Hematopoietic multipotent progenitor cell treated with erythropoietin and hydrocortisone succinate and interleukin-3 and kit ligand, for 4 days (in vitro differentiated cells): Measurements from ENCODE around the gene MAP6D1.

Source experiments
- DNase-seq: peaks from one replicate; pipeline ENCODE4 v3.0.0-alpha.2; 2015

Gene MAP6D1

DNA sequence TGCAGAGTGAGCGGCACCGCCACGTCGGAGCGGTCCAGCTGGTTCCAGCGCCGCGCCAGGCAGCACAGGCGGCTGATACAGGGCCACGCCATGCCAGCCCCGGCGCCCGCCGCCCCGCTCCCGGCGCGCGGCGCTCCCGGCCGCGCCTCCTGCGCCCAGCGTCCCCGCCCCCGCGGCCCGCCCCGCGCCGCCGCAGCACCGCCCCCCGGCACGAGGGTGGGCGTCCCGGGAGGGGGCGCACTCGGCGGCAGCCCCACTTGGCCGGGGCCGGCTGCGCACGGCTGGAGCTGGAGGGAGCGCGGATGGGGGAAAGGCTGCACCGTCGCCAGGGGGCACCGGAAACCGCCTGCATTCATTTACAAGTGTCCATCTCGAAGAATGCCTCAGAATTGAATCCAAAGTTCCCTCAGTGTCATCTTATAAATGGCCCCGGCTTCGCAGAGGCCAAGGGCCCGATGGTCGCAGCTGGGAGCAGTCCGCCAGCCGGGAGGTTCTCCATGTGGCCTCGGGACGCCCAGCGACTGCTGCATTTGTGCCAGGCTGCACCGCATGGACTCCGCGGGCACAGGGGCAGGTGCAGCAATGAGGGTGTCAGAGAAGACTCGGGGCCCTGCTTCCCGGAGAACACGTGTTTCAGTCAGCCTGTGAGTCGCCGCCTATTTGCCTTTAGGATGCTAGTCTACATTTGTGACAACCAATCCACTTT is at the start of gene MAP6D1:
Gene MAP6D1, minus strand, starts transcription at position 122 of the 706 bp plus-strand sequence. Its CDS starts 30 bp downstream, at position 92.
- DNase-seq: peak; percentile 90

DNA sequence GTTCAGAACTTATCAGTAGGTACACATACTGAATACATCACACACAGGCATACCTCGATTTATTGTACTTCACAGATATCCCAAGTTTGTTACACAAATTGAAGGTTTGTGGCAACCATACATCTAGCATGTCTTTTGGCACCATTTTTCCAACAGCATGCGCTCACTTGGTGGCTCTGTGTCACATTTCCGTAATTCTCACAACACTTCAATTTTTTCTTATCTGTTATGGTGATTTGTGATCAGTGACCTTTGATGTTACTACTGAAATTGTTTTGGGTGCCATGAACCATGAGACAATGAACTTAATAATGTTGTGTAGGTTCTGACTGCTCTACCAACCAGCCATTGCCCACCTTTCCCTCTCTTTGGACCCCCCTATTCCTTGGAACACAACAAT is 48.5 kb upstream of the MAP6D1 start:
- peak; percentile 30 for DNase-seq

DNA sequence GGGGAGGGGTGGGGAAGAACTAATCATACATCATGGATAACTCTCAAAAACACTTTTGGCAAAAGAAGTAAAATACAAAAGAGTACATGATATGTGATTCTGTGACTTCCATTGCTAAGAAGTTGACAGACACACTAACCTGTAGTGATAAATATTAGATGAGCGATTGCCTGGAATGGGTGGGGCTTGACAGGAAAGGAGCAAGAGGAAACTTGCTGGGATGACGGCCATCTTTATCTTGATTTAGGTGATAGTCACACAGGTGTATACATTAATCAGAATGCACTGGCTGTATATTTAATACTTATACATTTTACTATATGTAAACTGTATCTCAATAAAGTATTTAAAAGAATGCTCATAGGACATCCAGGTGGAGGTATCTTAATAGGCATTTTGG is 46.2 kb upstream of the MAP6D1 start:
- no peak for DNase-seq

DNA sequence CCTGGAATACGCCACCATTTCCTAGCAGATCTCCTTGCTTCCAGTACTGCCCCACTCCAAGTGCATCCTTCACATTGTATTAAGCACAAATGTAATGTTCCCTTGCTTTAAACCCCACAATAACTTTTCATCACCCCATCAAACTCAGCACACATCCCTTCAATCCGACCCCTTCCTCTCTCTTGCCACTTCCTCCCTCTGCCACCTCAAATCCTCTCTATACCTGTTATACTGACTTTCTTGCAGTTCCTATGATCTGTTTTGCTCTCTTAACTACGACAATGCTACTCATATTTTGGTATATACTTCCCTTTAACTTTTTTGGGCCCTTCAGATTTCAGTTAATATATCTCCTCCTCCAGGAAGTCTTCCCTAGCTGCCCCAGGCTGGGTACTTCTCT is 45.2 kb upstream of the MAP6D1 start:
- DNase-seq: no peak

DNA sequence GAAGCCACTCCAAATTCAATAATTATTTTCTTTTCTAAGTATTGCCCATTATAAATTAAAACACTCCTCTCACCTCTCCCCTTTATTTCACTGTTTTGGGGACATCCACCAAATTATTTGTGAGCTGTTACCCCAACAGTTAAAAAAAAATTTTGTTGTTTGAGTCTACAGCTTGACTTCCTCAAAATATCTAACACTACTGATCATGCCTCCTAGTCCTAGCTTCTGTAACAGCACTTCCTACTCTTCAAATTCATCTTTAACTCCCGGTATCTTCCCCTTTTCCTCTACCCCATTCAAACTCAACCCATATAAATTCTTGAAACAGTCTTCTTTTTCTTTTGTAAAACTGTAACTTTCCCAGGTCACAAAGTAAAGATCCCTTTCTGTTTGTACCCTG is 43.4 kb upstream of the MAP6D1 start:
- DNase-seq: peak; percentile 69

DNA sequence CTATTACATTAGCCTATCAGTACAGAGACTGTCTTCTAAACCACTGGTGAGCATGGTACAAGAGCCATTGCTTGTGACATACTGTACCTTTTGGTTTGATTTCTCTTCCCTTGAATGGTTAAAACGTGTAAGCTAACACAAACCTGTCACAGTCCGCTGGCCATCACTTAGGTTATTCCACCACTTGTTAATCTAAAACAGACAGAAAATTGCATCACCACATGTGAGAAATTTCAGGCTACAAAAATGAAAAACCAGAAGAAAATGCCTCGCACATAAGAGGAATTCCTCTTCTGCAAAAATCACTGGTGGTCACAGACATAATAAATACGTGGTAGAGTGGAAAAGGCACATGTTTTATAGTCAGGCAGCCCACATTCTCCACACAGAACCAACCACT is 37.2 kb upstream of the MAP6D1 start:
- no peak for DNase-seq

DNA sequence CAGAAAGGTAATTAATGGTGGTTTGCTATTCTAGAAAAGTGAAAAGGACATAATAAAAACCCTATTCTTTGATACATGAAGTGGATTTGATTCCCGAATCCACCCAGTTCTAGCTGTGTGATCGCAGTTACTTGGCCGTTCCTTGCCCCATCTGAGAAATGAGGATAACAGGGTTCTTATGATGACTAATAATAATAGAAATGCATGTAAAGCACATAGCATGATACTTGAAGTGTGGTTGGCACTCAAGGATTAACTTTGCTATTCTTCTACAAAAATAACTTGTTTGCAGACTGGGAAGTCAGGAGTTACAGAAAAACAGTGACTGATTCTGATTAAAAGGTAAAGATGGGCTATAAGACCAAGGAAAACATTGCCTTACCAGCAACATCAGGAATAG is 32.5 kb upstream of the MAP6D1 start:
- DNase-seq: no peak

DNA sequence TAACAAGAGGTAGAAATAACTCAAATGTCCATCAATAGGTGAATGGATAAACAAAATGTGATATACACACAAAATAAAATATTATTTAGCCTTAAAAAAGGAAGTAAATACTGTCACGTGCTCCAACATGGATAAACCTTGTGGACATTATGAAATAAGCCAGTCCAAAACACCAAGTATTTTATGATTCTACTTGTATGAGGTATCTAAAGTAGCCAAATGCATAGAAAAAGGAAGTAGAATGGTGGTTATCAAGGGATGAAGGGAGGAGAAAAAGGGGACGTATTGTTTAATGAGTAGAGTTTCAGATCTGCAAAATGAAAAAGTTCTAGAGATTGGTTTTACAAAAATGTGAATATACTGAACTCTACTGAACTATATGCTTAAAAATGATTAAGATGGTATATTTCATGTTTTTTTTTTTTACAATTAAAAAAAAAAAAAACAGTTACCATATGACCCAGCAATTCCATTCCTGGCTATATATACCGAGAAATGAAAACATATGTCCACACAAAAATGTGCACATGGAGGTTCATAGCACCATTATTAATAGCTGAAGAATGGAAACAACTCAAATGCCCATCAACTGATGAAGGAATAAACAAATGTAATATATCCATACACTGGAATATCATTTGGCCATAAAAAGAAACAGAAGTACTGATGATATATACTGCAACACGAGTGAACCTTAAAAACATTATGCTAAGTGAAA is 29.1 kb upstream of the MAP6D1 start:
- DNase-seq: no peak

DNA sequence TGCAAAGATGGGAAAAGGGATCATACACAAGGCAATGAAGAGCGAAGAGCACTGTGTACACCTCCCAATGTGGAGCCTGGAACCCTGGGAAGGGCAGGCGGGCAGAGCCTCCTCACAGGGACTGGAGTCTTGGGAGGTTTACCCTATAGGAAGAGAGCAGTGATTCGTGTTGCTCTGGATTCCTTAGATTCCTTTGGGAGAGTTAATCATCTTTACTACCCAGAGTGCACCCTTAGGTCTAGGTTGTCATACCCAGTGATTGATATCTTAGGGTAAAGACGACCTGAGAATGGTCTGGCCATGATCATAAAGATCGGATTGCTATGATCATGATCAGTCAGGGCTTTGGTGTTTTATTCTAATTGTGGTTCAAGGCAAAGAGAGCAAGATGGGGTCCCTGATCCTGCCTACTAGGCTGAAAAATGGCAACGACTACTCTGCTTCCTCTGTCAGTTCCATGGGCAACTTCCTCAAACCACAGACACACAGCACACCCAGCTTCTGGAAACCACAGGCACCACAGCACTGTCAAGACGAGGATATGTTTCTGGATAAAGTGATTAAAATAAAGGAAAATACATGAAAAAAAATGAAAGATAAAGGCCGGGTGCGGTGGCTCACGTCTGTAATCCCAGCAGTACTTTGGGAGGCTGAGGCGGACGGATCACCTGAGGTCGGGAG is 20.4 kb upstream of the MAP6D1 start:
- peak; percentile 73 for DNase-seq

DNA sequence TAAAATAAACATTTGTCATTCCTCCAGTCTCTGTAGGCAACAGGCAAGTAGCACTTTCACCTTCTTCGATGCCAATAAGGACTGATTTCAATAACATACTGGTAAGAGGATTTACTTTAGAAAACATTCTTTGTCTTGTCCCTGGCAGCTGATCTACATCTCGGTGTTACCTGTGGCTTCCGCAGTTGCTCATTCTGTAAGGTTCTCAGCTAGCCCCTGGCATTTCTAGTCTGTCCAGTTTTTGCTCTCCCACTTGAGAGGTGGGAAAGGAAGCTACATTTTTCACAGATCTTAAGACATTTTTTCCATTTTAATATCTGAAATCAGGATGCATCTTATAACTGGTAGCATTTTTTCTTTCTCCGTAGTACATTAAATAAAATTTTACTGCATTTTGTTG is 19.7 kb upstream of the MAP6D1 start:
- DNase-seq: no peak

DNA sequence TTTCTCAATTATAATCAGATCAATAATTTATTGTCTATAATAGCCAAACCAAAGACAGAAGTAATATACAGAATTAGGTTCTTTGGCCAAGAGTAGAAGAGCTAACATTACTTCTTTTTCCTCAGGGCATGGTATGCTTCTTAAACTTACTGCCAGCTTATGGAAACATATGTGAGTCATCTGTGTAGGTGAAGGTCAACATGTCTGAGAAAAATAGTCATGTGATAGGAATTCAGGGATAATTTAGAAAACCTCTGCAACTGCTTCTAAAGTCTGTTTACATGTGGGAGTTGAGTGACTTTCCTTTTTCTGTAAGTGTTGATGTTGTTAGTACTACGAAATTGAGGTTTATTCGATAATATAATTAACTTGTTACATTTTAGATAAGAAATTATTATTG is 19.2 kb upstream of the MAP6D1 start:
- DNase-seq: no peak

DNA sequence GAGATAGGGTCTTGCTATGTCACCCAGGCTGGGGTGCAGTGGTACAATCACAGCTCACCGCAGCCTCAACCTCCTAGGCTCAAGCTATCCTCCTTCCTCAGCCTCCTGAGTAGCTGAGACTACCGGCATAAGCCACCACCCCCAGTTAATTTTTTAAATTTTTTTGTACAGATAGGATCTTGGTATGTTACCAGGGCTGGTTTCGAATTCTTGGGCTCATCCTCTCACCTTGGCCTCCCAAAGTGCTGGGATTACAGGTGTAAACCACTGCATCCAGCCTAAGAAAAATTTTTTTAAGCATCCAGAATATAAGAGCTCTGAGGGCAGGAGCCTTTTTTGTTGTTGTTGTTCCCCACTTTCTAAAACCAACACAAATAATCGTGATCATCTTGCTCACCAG is 14.4 kb upstream of the MAP6D1 start:
- no peak for DNase-seq

DNA sequence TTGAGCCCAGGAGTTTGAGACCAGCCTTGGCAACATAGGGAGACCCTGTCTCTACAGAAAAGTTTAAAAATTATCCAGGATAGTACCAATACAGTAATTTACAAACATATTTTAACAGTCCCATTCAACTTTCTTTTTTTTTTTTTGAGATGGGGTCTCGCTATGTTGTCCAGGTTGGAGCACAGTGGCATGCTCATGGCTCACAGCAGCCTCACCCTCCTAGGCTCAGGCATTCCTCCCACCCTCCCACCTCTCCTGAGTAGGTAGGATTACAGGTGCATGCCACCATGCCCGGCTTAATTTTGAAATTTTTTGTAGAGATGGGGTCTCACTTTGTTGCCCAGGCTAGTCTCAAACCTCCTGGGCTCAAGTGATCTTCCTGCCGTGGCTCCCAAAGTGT is 12.5 kb upstream of the MAP6D1 start:
- no peak for DNase-seq

DNA sequence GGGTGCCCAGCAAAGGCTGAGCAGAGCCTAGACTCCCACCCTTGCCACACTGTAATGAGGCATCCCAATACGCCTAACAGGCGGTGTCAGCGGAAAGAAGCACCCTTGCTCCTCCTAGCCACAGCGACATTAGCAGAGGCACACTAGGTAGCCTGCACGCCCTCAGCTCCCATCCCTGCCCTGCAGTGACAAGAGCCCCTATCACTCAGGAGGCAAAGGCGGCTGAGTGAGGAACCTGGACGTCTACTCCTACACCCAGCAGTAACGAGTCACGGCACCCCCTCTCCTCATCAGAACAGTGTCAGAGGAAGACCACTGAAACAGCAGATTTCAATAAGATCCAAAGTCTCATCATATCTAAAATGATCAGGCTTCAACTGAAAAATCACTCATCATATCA is 12.0 kb upstream of the MAP6D1 start:
- no peak for DNase-seq

DNA sequence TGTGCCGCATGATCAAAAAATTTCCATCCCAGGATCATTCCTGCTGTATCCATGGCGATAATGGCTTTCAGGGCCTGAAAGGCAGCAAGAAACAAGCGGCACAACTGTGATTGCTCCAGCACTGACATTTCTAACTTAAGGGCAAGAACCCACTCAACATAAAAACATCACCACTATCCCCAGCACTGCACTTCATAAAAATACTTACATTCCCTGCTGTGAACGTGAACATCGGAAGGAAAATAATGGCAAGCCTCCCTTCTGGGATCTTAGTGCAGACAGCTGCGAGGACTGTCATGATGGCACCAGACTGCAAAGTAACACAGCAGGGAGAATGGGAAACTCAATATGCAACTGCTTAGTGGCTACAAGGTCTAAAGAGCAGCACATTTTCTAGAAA is 8.1 kb upstream of the MAP6D1 start:
- DNase-seq: no peak

DNA sequence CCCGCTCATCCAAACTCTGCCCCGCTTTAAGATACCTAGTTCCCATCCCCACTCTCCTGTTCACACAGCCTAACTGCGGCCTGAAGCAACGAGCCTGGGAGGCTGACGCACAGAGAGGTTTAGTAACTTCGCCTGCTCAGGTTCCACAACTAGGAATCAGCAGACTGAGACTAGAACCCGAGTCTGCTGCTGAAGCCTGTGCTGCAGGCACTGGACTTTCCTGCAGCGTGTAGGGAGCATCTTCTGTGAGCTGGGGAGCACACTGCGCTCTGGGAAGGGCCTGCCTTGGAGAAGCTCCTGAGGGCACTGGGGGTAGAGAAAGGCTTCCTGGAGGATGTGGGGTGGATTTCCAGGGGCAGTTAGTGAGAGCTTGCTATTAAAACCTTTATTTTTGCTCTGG is 4.8 kb upstream of the MAP6D1 start:
- no peak for DNase-seq

DNA sequence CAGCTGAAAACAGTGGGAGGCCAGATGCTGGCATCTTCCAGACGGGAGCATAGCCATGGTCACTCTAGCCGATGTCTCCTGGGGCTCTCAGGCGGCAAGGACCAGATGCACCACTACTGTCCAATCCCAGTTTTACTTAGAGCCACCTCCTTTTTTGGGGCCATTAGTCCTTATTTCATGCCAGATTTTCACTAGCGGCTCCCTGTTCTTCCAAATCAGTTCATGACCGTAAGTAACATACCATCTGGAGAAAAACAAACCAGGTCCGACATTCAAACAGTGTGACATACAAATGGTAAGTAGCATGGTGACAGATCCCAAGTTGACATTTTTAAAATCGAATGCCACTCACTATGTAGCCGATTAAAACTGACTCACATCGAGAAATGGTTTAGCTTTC is 4.1 kb upstream of the MAP6D1 start:
- DNase-seq: no peak

DNA sequence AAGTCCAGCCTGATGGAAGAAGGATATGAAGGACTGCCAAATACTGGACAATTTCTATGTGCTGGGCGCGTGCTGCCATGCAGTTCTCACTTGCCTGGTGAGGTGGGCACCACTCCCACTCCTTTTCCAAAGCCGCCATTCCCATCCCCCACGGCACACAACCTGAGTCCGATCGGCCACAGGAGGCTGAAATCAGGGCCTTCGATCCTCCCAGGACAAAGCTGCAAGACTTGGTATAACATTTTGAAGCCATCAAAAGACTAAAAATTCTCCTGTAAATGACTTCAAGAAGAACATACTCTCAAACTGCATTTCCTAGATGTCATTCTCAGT is 3.1 kb upstream of the MAP6D1 start:
- no peak for DNase-seq

DNA sequence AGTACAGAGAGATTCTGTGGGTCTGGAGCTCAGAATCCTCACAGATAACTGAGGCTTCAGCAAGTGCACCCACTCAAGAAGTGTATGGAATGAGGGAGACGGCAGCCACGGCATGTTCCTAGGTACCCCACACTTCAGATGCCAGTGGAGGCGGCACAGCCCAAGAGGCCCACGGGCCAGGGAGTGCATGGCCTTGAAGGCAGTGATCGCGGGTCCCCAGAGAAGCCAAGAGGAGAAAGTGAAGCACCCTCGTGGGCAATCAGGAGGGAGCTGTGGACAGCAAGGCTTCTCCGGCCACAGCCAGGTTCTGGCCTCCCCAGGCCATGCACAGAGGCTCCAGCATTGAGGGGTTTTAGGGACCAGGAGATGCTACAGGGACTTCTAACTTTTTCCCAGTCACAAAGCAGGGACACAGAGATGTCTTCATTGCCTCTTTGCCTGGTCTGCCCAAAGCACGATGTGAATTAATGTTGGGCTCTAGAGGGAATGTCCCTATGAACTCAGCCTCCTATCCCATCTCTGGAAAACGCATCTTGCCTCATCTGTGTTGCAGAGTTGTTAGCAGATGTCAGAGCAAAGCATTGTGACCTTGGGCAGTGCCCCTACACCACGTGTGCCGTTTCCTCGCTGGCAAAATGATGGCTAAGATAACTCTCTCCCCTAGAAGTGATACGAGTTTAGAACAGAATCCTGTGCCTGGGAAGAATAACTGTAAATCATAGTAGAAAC is 2.6 kb upstream of the MAP6D1 start:
- no peak for DNase-seq

DNA sequence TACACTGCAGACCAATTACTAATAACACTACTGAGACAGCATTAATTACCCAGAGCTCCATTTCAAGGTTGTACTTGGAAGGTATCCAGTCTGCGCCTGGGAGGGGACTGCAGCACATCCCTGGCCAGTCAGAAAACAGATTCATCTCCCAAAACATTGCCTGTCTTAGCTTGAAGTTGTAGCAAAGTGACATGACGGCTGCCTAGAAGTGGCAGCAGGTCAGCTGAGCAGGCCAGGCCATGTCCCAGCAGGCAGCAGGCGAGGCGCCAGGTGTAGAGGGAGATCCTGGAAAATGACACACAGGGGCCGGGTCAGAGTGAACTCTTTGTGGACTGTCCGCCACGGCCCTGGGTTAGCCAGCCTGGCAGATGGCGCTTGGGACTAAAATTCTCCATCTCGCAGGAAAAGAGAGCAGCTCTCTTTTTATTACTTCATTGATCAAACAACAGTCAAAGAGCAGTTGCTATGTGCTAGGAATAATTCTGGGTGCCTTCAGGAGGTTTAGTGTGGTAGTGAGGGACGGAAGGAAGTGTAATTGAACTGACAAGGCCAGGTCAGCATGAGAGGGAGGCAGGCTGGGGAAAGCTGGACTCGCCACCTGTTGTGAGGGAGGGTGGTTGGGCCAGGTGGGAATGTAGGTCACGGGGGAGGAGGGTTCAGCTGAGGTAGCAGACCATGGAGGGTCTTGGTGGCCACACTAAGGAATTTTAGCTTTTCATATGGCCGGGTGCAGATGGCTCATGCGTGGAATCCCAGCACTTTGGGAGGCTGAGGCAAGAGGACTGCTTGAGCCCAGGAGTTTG is 1.3 kb upstream of the MAP6D1 start:
- DNase-seq: no peak

DNA sequence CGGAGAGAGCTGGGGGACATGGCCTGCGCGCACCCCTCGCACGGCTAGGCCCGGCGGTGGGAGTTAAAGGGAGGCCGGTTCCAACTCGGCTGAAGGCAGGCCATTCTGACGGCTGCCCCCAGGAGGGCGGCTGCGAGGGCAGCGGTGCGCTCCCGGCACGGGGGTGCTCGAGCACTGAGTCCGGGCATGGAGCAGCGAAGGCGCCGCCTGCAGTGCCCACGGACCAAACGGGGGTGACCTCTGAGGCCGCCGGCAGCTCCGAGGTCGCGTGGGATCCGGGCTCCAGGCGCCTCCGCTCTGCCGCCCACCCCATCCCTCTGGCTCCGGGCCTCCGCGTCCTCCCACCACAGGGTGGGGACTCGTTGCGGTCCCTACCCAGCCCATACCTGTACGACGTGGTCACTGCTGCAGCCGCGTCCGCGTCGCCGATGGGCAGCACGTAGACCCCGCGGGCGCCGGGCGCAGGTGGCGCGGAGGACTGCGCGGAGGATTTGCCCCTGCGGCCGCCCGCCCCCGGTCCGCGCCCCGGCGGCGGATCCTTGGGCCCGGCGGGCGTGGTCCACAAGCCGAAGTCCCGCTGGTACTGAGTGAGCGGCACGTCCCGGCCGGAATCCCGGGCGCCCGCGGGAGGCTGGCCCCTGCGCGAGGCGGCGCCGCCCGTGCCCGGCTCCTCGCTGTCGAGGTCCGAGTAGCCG is 469 bp downstream of the MAP6D1 start:
- peak; percentile 50 for DNase-seq

DNA sequence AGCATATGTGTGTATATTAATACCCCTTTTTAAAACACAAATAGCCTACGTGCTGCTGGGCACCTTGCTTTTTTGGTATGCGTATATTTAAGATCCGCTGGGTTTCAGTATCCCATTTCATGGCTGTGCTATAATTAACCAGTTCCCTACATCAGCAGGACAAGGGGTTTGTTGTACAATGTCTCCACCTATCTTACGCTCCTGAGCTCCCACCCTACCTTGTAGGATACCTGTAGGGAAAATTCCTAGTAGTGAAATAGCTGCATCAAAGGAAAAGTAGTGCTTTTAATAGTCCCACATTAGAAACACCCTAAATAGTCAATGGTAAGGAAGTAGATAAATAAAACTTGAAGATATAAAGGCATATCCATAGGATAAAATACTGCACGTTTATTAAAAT is 1.4 kb downstream of the MAP6D1 start:
- no peak for DNase-seq
